ENCODE results near the gene ISOC1. TPM values are rescaled to one million over a fixed set of nuclear protein-coding genes. Genes with fewer than 3 reads are reported as not detected.

The ISOC1 gene
- total and polyA plus RNA-seq, 2 of the 13 experiments (the other 11 are each of a cell fraction or from before 2014, with no cell fraction given), result 25.7 to 51.3 TPM

- TF ChIP-seq NPAS2 (CRISPR knock-in tag; IDR thresholded peaks at IDR 0.05; ENCODE audit: borderline replicate concordance) (no peak), ZNF605 (CRISPR knock-in tag; IDR thresholded peaks at IDR 0.05) (no peak)
Observed at GRCh38 chr5:129115680-129116079, 21.1 kb downstream of the ISOC1 start (continued).

- POLR2A ChIA-PET, result no interaction called here
- no peaks in the 10 kb centered on the region for H3K79me2 ChIP-seq (ENCODE audit: insufficient read depth, low read length)
- CTCF ChIA-PET (ENCODE audit: low intra/inter-chr PET ratio, low total read pairs), result no interaction called here
- no peaks in the 10 kb centered on the region for H3K4me1 ChIP-seq (ENCODE audit: insufficient read depth, low read length)
- in situ Hi-C loops (cut with HindIII; ENCODE audit: extremely low pct_ligation_motif_present, low pct_unique_long_range_greater_than_20kb) (loop anchor here (25.0 kb wide), 1 partner anchor 904 kb away; no protein-coding TSS in a partner anchor), intact Hi-C loops (cut with micrococcal nuclease; ENCODE audit: unreplicated experiment) (no loop called here)
- H4K20me1 ChIP-seq (ENCODE audit: insufficient read depth, low read length), result no peaks in the 10 kb centered on the region
- H3K4me3 ChIP-seq (replicated peaks in 1 of 3; ENCODE audit: insufficient read depth in 1 of 3, low read depth in 2 of 3, low read length in 3 of 3), result no peak overlapping the region
- BruUV-seq (replicated peaks), result no TSS peak
- no peak overlapping the region for H2AFZ ChIP-seq (ENCODE audit: low read length)
- DNase-seq (ENCODE audit: low spot score) (no peak), ATAC-seq (no peak), FAIRE-seq (no peak)
- no peaks in the 10 kb centered on the region for H3K9me3 ChIP-seq (ENCODE audit: low read length)
- H3K4me2 ChIP-seq (ENCODE audit: low read depth, low read length), result no peak overlapping the region
- no peaks in the 10 kb centered on the region for H3K27me3 ChIP-seq (ENCODE audit: control insufficient read depth in 1 of 2, insufficient read depth in 2 of 2, low read length in 2 of 2)
- WGBS (ENCODE audit: low lambda C conversion rate), result 96% methylated on average over 3 of the region's 3 CpGs
- no peak overlapping the region for H3K9ac ChIP-seq (ENCODE audit: insufficient read depth, low read depth, low read length)
- H3K36me3 ChIP-seq (replicated peaks in 1 of 2; ENCODE audit: control insufficient read depth in 1 of 2, insufficient read depth in 2 of 2, low read length in 2 of 2), result peaks cover 2 to 11% of the 10 kb centered on the region in 2 experiments; a peak in 1 of 5 replicates
- no peak overlapping the region for H3K27ac ChIP-seq (ENCODE audit: extremely low read length, insufficient read depth, low read length)
- 0 out of 2 replicates have a peak, but pooled peaks have one; percentile 25 for TF ChIP-seq CEBPB (IDR thresholded peaks at IDR 0.05; ENCODE audit: borderline replicate concordance, low read depth, low read length)
- no peak for TF ChIP-seq ELF3 (CRISPR knock-in tag; IDR thresholded peaks at IDR 0.05)
Observed at GRCh38 chr5:129116797-129117196, 22.2 kb downstream of the ISOC1 start.

GRCh38 chr5:129118405-129118804, 23.9 kb downstream of the ISOC1 start:
- intact Hi-C loops (cut with micrococcal nuclease; ENCODE audit: unreplicated experiment), result no loop called here
- Histone ChIP-seq H3K4me3 (replicated peaks in 1 of 3; ENCODE audit: insufficient read depth in 1 of 3, low read depth in 2 of 3, low read length in 3 of 3) (no peak overlapping the region), H3K9ac (ENCODE audit: insufficient read depth, low read depth, low read length) (no peak overlapping the region), H3K27me3 (ENCODE audit: control insufficient read depth in 1 of 2, insufficient read depth in 2 of 2, low read length in 2 of 2) (no peaks in the 10 kb centered on the region), H2AFZ (ENCODE audit: low read length) (no peak overlapping the region), H3K36me3 (replicated peaks in 1 of 2; ENCODE audit: control insufficient read depth in 1 of 2, insufficient read depth in 2 of 2, low read length in 2 of 2) (no peaks in the 10 kb centered on the region; a peak in 1 of 5 replicates), H4K20me1 (ENCODE audit: insufficient read depth, low read length) (no peaks in the 10 kb centered on the region), H3K4me1 (ENCODE audit: insufficient read depth, low read length) (no peaks in the 10 kb centered on the region), H3K79me2 (ENCODE audit: insufficient read depth, low read length) (no peaks in the 10 kb centered on the region), H3K27ac (ENCODE audit: extremely low read length, insufficient read depth, low read length) (no peak overlapping the region), H3K4me2 (ENCODE audit: low read depth, low read length) (no peak overlapping the region), H3K9me3 (ENCODE audit: low read length) (no peaks in the 10 kb centered on the region)
- ATAC-seq (peak; percentile 18; the same call in 1 of the 3 replicates), DNase-seq (ENCODE audit: low spot score) (no peak), FAIRE-seq (no peak)
- TF ChIP-seq, protein P1, sequence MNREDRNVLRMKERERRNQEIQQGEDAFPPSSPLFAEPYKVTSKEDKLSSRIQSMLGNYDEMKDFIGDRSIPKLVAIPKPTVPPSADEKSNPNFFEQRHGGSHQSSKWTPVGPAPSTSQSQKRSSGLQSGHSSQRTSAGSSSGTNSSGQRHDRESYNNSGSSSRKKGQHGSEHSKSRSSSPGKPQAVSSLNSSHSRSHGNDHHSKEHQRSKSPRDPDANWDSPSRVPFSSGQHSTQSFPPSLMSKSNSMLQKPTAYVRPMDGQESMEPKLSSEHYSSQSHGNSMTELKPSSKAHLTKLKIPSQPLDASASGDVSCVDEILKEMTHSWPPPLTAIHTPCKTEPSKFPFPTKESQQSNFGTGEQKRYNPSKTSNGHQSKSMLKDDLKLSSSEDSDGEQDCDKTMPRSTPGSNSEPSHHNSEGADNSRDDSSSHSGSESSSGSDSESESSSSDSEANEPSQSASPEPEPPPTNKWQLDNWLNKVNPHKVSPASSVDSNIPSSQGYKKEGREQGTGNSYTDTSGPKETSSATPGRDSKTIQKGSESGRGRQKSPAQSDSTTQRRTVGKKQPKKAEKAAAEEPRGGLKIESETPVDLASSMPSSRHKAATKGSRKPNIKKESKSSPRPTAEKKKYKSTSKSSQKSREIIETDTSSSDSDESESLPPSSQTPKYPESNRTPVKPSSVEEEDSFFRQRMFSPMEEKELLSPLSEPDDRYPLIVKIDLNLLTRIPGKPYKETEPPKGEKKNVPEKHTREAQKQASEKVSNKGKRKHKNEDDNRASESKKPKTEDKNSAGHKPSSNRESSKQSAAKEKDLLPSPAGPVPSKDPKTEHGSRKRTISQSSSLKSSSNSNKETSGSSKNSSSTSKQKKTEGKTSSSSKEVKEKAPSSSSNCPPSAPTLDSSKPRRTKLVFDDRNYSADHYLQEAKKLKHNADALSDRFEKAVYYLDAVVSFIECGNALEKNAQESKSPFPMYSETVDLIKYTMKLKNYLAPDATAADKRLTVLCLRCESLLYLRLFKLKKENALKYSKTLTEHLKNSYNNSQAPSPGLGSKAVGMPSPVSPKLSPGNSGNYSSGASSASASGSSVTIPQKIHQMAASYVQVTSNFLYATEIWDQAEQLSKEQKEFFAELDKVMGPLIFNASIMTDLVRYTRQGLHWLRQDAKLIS (CRISPR knock-in tag; IDR thresholded peaks at IDR 0.05), result no peak
- TF ChIP-seq ZNF776 (CRISPR knock-in tag; IDR thresholded peaks at IDR 0.05) (no peak), RBM39 (IDR thresholded peaks at IDR 0.05; ENCODE audit: low read depth, low read length, poor library complexity, severe bottlenecking) (no peak)
- in situ Hi-C loops (cut with HindIII; ENCODE audit: extremely low pct_ligation_motif_present, low pct_unique_long_range_greater_than_20kb), result loop anchor here (25.0 kb wide), 1 partner anchor 906 kb away; no protein-coding TSS in a partner anchor
- no TSS peak for BruUV-seq (replicated peaks)
- ChIA-PET POLR2A (interaction anchor here (2.2 kb wide), 1 partner anchor 24 kb away, joined by 8 read pairs; the partner anchor contains the start of gene ISOC1), CTCF (ENCODE audit: low intra/inter-chr PET ratio, low total read pairs) (no interaction called here)
